NCI-H1694 (cell line): ENCODE data around the gene ELOA2.
A peak's percentile ranks its signal among the peaks of the same experiment; 100 is the strongest.
"Not testable (repeated sequence)": the region's sequence is repeated elsewhere in the genome, so short reads cannot be mapped to it uniquely, and the experiment has no call there.

Source experiments
- DNase-seq: peaks from one replicate; lab custom pipeline; 2025; lab: John Stamatoyannopoulos, UW

Gene ELOA2, protein sequence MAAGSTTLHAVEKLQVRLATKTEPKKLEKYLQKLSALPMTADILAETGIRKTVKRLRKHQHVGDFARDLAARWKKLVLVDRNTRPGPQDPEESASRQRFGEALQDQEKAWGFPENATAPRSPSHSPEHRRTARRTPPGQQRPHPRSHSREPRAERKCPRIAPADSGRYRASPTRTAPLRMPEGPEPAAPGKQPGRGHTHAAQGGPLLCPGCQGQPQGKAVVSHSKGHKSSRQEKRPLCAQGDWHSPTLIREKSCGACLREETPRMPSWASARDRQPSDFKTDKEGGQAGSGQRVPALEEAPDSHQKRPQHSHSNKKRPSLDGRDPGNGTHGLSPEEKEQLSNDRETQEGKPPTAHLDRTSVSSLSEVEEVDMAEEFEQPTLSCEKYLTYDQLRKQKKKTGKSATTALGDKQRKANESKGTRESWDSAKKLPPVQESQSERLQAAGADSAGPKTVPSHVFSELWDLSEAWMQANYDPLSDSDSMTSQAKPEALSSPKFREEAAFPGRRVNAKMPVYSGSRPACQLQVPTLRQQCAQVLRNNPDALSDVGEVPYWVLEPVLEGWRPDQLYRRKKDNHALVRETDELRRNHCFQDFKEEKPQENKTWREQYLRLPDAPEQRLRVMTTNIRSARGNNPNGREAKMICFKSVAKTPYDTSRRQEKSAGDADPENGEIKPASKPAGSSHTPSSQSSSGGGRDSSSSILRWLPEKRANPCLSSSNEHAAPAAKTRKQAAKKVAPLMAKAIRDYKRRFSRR

DNA sequence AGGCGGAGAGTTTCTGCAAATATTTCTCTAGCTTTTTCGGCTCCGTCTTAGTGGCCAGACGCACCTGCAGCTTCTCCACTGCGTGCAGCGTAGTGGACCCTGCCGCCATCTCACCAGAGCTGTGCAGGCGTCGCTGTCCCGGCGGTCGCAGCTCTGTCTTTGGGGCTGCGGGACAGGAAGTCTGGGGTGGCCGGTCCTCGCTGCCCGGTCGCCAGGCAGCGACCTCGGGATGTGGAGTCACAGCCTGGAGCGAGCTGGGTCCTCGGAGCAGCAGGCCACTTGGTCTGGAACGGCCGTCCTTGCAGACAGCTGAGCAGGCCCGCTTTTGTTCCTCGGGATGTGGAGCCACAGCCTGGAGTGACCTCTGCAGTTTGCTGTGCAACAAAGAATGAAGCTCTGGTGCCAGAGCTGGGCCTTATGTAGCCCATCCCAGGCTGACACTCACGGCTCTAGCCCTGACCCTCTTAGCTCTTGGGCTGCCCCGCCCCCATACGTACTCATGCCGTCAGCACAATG is at the start of gene ELOA2:
ELOA2 (minus strand) TSS at position 466 of the 516 bp plus-strand sequence; CDS start at position 109, 357 bp downstream.
- no peak for DNase-seq

DNA sequence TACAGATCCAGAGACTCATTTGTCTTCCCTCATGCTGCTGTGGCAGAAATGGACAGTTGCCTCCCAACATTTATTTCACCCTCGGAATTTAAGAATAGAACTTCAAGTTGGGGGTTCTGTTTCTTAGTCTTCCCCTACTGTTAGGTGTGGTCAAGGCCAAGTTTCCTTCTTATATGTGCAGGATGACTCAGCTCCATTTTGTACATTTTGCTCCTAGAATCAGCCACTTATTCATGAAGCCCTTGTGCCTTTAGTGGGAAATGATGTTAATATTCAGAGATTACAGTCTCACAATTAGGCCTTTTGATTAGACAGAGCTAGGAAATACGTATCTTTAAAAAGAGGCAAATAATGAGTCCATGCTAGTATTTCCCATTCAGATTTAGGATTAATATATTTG is 46.2 kb upstream of the ELOA2 start:
- no peak for DNase-seq

DNA sequence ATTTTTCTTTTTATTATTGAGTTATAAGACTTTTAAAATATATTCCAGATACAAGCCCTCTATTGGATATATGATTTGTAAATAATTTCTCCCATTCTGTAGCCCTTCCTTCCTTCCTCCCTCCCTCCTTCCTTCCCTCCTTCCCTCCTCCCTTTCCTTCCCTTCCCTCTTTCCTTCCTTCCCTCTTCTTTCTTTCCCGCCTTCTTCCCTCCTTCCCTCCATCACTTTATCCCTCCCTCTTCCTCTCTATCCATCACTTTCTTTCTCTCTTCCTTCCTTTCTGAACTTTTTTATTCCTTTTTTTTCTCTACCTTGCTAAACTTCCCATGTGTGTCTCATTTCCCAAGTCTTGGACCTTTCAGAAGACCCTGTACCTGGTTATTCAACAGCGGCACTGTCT is 45.5 kb upstream of the ELOA2 start:
- no peak for DNase-seq

GRCh38 chr18:47077111-47077510 is 41.7 kb upstream of the ELOA2 start:
- DNase-seq = no peak

- DNase-seq = no peak
These were observed 39.9 kb upstream of the ELOA2 start for GRCh38 chr18:47075098-47075883.

GRCh38 chr18:47067648-47068047 is 32.2 kb upstream of the ELOA2 start:
- no peak for DNase-seq

DNA sequence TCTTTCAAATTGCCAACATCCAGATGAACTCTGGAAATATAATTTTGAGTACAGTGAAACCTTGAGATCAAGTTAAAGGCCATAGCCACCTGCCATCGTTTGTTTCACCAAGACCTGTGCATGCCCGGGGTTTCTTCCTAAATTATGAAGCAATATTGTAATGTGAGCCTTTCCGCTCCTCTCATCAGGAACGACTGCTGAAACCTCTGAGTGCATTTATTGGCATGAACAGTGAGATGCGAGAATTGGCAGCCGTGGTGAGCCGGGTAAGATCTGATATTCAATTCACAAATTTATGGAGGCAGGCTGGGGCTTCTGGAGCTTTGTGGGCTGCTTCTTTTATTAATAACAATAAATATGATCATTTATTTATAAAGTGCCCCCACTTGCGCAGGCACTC is 27.7 kb upstream of the ELOA2 start:
- DNase-seq = no peak

DNA sequence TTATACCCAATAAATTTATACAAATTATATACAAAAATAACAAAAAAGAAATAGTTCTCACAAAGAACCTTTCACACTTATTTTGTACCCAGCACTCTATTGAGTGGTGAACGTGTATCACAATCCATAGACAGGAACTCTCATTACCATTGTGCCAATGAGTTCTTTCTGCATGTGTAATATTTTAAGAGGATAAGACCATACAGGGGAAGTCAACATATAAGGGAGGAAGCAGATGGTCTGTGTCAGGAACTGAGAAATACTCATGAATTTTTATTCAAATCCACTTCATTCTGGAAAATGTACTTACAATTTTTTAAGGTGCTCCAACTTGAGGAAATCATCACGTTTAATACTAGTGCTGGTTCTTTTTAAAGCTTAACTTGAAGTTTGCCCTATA is 27.1 kb upstream of the ELOA2 start:
- no peak for DNase-seq

GRCh38 chr18:47054369-47054768 is 18.9 kb upstream of the ELOA2 start:
- no peak for DNase-seq

GRCh38 chr18:47050468-47050867 is 15.0 kb upstream of the ELOA2 start:
- DNase-seq = peak; percentile 16

DNA sequence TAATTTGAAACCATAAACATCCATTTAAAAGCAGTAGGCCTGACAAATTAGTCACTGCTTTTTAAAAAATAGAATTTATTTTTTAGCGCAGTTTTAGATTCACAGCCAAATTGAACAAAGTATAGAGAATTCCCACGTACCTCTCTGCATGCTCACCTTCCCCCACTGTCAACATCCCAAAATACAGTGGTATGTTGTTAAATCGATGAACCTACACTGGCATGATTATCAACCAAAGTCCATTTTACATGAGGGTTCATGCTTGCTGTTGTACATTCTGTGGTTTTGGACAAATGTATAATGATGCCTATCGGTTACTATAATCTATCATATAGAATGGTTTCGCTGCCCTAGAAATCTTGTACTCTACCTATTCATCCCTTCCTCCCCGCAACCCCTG is 5.6 kb upstream of the ELOA2 start:
- no peak for DNase-seq

GRCh38 chr18:47036927-47037578 is 1.6 kb upstream of the ELOA2 start:
- no peak for DNase-seq

DNA sequence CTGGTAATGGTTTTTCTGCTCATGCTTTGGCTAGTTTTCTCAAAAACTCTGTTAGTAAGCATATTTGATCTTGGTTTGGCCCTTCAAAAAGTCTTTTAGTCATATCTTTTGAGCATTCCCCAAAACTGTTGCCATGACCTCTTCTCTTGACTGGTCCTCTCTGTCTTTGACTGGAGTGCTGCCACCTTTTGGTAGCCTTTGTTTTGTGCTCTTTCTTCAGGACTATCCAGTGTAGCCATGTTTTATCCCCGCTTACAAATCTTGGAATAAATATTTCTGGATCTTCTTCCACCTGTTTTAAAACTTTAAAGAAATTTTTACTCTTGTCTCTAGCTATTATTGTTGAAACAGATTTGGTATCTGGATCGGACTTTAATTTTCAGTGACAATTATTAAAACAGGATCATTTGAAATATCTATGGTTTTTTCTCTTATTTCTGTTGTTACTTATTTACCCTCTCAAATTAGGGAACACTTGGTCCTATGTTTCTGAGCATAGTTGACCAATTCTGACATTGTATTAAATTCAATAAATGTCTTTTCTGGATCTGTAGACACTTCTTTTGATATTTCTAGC is 965 bp upstream of the ELOA2 start:
- DNase-seq = peak; percentile 0

- DNase-seq = not testable (repeated sequence)
These were observed 830 bp downstream of the ELOA2 start for GRCh38 chr18:47034591-47034990.

DNA sequence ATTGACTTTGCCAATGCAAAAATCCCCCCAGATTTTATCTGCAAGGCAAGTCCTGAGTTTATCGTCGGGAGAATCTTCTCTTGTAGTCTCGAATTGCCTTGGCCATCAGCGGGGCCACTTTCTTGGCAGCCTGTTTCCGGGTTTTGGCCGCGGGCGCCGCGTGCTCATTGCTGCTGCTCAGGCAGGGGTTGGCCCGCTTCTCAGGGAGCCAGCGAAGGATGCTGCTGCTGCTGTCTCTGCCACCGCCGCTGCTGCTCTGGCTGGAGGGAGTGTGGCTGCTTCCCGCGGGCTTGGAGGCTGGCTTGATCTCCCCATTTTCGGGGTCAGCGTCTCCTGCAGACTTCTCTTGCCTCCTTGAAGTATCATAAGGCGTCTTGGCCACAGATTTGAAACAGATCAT is 2.5 kb downstream of the ELOA2 start:
- no peak for DNase-seq

- not testable (repeated sequence) for DNase-seq
These were observed 4.5 kb downstream of the ELOA2 start for GRCh38 chr18:47030887-47031286.

GRCh38 chr18:47029684-47030353 is 5.6 kb downstream of the ELOA2 start:
- DNase-seq = not testable (repeated sequence)

GRCh38 chr18:47028738-47029137 is 6.7 kb downstream of the ELOA2 start:
- DNase-seq = not testable (repeated sequence)

GRCh38 chr18:47025557-47026174 is 9.8 kb downstream of the ELOA2 start:
- not testable (repeated sequence) for DNase-seq

GRCh38 chr18:47023769-47024465 is 11.5 kb downstream of the ELOA2 start:
- DNase-seq = not testable (repeated sequence)
